OCI-M2 (cell line): Measurements from ENCODE around the gene GJB4.
"Not testable (repeated sequence)": the region's sequence is repeated elsewhere in the genome, so short reads cannot be mapped to it uniquely, and the experiment has no call there.

Source experiments
- DNase-seq: peaks from one replicate; lab custom pipeline; 2025; ENCODE audit not compliant: unreplicated experiment; lab: John Stamatoyannopoulos, UW

GJB4 gene

GRCh38 chr1:34746785-34747637, 12.5 kb upstream of the GJB4 start:
- no peak for DNase-seq

- no peak for DNase-seq
Measured at GRCh38 chr1:34747638-34747941, 11.9 kb upstream of the GJB4 start.

GRCh38 chr1:34749992-34750391, 9.5 kb upstream of the GJB4 start:
- DNase-seq = no peak

- no peak for DNase-seq
Measured at GRCh38 chr1:34750610-34751009, 8.9 kb upstream of the GJB4 start.

- no peak for DNase-seq
Measured at GRCh38 chr1:34753163-34753562, 6.4 kb upstream of the GJB4 start.

GRCh38 chr1:34754964-34755637, 4.4 kb upstream of the GJB4 start, which contains the start of gene GJB5:
Gene GJB5 (plus strand): TSS chr1:34755047. CDS start chr1:34757331, 2,284 bp downstream.
- DNase-seq = no peak

- no peak for DNase-seq
Measured at GRCh38 chr1:34755961-34756360, 3.6 kb upstream of the GJB4 start.

- DNase-seq = no peak
Measured at GRCh38 chr1:34757386-34757785, 2.2 kb upstream of the GJB4 start.

GRCh38 chr1:34758751-34759150, 789 bp upstream of the GJB4 start:
- DNase-seq = no peak

- no peak for DNase-seq
Measured at GRCh38 chr1:34761176-34761761, 1.7 kb downstream of the GJB4 start.

- DNase-seq = no peak
Measured at GRCh38 chr1:34761776-34762307, 2.3 kb downstream of the GJB4 start.

GRCh38 chr1:34762474-34763141, 3.1 kb downstream of the GJB4 start:
- no peak for DNase-seq

GRCh38 chr1:34763142-34763781, 3.7 kb downstream of the GJB4 start:
- DNase-seq = no peak

- no peak for DNase-seq
Measured at GRCh38 chr1:34768856-34769255, 9.3 kb downstream of the GJB4 start.

- DNase-seq = no peak
Measured at GRCh38 chr1:34770891-34771504, 11.5 kb downstream of the GJB4 start.

GRCh38 chr1:34771573-34772371, 12.2 kb downstream of the GJB4 start:
- no peak for DNase-seq

- not testable (repeated sequence) for DNase-seq
Measured at GRCh38 chr1:34773114-34773513, 13.6 kb downstream of the GJB4 start.

GRCh38 chr1:34774957-34775356, 15.4 kb downstream of the GJB4 start:
- no peak for DNase-seq

GRCh38 chr1:34776911-34777310, 17.4 kb downstream of the GJB4 start:
- DNase-seq = no peak
